GM23338 (cell line): ENCODE results near the gene OGA.

ENCODE experiments used
- CREB1 ChIP-seq: fragments of 250-450 bp; sonication (Bioruptor Pico); IDR thresholded peaks from 2 replicates; pipeline ENCODE4 v1.5.0; 2020; ENCODE audit warnings: low read depth, mild to moderate bottlenecking, moderate library complexity
- EZH2 ChIP-seq: fragments of 200-600 bp; sonication (generic); IDR thresholded peaks from one replicate; pipeline ENCODE4 v1.8.0; 2017; ENCODE audit warnings: antibody characterized with exemption, mild to moderate bottlenecking, low read depth; ENCODE audit not compliant: unreplicated experiment
- JUNB ChIP-seq: IDR thresholded peaks from one replicate; pipeline ENCODE4 v1.6.1; 2016; ENCODE audit warnings: antibody characterized with exemption; ENCODE audit not compliant: unreplicated experiment
- POLR2AphosphoS5 ChIP-seq: IDR thresholded peaks from 2 replicates; pipeline ENCODE4 v1.6.1; 2016; ENCODE audit warnings: antibody characterized with exemption, low read depth
- TF ChIP-seq, protein P1 (sequence below), 2 experiments: fragments of 200-600 bp in 1 of 2; sonication (generic) in 1 of 2; conservative IDR thresholded peaks; 2 replicates each; pipeline versions ENCODE4 v1.5.1 to v1.6.1; 2016 to 2017; ENCODE audit warnings: antibody characterized with exemption in 2 of 2, low read depth in 2 of 2, mild to moderate bottlenecking in 2 of 2, moderate library complexity in 1 of 2
- TF ChIP-seq, protein P2 (sequence below): IDR thresholded peaks from one replicate; pipeline ENCODE4 v1.6.1; 2018; ENCODE audit warnings: antibody characterized with exemption; ENCODE audit not compliant: unreplicated experiment
- TF ChIP-seq, protein P3 (sequence below): IDR thresholded peaks from 2 replicates; pipeline ENCODE4 v1.6.1; 2016; ENCODE audit warnings: antibody characterized with exemption

DNA sequence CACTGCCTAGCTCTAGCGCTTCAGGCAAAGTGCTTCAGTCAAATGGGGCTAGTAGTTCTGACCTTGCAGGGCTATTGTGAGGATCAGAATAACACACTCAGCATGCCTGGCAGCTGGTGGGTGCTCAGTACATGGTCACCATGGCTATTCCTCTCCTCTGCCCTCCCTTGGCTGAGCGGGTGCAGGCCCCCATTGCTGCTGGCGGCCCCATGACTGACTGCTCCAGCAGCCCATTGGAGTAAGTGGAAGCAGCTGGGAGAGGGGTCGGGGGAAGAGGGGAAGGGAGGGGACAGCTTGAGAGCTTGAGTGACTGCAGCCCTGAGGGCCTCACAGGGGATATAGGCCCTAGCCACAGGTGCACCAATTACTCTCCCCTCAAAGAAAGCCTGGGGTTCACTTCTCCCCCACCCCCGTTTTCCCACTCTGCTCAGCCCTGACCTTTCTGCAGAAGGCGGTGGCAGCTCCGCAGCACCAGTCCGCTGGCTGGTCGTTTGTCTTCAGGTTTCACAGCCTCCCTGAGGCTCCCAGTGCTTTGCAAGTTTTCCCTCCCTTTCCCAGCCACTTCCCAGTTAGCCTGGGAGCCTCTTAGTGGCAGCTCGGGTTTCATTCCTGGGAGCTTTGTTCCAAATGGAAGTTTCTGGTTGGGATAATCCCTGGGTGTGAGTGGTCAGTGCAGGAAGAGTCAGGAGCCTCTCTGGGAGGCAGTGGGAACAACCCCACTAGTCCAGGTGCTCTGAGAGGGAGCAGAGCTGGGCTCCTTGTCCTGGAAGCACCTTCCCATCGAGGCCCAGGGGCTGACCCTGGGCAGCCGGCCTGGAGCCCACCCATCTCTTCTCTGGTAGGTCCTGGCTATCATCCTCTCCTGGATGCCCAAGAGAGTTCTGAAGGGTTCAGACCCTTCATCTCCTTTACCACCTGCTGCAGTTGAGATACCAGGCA, 58.7 kb downstream of the OGA start:
- TF ChIP-seq, protein P1, sequence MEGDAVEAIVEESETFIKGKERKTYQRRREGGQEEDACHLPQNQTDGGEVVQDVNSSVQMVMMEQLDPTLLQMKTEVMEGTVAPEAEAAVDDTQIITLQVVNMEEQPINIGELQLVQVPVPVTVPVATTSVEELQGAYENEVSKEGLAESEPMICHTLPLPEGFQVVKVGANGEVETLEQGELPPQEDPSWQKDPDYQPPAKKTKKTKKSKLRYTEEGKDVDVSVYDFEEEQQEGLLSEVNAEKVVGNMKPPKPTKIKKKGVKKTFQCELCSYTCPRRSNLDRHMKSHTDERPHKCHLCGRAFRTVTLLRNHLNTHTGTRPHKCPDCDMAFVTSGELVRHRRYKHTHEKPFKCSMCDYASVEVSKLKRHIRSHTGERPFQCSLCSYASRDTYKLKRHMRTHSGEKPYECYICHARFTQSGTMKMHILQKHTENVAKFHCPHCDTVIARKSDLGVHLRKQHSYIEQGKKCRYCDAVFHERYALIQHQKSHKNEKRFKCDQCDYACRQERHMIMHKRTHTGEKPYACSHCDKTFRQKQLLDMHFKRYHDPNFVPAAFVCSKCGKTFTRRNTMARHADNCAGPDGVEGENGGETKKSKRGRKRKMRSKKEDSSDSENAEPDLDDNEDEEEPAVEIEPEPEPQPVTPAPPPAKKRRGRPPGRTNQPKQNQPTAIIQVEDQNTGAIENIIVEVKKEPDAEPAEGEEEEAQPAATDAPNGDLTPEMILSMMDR (conservative IDR thresholded peaks at IDR 0.05; ENCODE audit: low read depth in 2 of 2), result no peak
- no peak for TF ChIP-seq EZH2
- no peak for TF ChIP-seq POLR2AphosphoS5
- TF ChIP-seq, protein P2, sequence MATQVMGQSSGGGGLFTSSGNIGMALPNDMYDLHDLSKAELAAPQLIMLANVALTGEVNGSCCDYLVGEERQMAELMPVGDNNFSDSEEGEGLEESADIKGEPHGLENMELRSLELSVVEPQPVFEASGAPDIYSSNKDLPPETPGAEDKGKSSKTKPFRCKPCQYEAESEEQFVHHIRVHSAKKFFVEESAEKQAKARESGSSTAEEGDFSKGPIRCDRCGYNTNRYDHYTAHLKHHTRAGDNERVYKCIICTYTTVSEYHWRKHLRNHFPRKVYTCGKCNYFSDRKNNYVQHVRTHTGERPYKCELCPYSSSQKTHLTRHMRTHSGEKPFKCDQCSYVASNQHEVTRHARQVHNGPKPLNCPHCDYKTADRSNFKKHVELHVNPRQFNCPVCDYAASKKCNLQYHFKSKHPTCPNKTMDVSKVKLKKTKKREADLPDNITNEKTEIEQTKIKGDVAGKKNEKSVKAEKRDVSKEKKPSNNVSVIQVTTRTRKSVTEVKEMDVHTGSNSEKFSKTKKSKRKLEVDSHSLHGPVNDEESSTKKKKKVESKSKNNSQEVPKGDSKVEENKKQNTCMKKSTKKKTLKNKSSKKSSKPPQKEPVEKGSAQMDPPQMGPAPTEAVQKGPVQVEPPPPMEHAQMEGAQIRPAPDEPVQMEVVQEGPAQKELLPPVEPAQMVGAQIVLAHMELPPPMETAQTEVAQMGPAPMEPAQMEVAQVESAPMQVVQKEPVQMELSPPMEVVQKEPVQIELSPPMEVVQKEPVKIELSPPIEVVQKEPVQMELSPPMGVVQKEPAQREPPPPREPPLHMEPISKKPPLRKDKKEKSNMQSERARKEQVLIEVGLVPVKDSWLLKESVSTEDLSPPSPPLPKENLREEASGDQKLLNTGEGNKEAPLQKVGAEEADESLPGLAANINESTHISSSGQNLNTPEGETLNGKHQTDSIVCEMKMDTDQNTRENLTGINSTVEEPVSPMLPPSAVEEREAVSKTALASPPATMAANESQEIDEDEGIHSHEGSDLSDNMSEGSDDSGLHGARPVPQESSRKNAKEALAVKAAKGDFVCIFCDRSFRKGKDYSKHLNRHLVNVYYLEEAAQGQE, result no peak
- TF ChIP-seq JUNB, result no peak
- TF ChIP-seq, protein P3, sequence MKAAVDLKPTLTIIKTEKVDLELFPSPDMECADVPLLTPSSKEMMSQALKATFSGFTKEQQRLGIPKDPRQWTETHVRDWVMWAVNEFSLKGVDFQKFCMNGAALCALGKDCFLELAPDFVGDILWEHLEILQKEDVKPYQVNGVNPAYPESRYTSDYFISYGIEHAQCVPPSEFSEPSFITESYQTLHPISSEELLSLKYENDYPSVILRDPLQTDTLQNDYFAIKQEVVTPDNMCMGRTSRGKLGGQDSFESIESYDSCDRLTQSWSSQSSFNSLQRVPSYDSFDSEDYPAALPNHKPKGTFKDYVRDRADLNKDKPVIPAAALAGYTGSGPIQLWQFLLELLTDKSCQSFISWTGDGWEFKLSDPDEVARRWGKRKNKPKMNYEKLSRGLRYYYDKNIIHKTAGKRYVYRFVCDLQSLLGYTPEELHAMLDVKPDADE, result no peak
- no peak for TF ChIP-seq CREB1 (CRISPR knock-in tag)
